Measurements from ENCODE around the gene ZDHHC20.

The ZDHHC20 gene

GRCh38 chr13:21360463-21360862, 98.6 kb downstream of the ZDHHC20 start:
- DNase-seq, result no peak

GRCh38 chr13:21359855-21360254, 99.2 kb downstream of the ZDHHC20 start:
- DNase-seq, result no peak

GRCh38 chr13:21355304-21355703, 103.8 kb downstream of the ZDHHC20 start:
- DNase-seq, result no peak

- no peak for DNase-seq
Measured at GRCh38 chr13:21354721-21355120, 104.4 kb downstream of the ZDHHC20 start.

GRCh38 chr13:21348488-21349120, 110.5 kb downstream of the ZDHHC20 start:
- DNase-seq, result no peak

GRCh38 chr13:21347753-21348318, 111.3 kb downstream of the ZDHHC20 start:
- DNase-seq, result no peak

GRCh38 chr13:21344662-21345176, 114.4 kb downstream of the ZDHHC20 start:
- DNase-seq, result peak; percentile 63

- DNase-seq, result no peak
Measured at GRCh38 chr13:21343659-21344058, 115.4 kb downstream of the ZDHHC20 start.

GRCh38 chr13:21342699-21343442, 116.2 kb downstream of the ZDHHC20 start:
- no peak for DNase-seq

GRCh38 chr13:21341637-21342422, 117.3 kb downstream of the ZDHHC20 start:
- DNase-seq, result no peak

- DNase-seq, result no peak
Measured at GRCh38 chr13:21338639-21339278, 120.3 kb downstream of the ZDHHC20 start.

- DNase-seq, result no peak
Measured at GRCh38 chr13:21338156-21338555, 120.9 kb downstream of the ZDHHC20 start.

- no peak for DNase-seq
Measured at GRCh38 chr13:21336609-21337349, 122.3 kb downstream of the ZDHHC20 start.

GRCh38 chr13:21333186-21333585, 125.9 kb downstream of the ZDHHC20 start:
- no peak for DNase-seq

- no peak for DNase-seq
Measured at GRCh38 chr13:21330126-21330861, 128.8 kb downstream of the ZDHHC20 start.

- DNase-seq, result no peak
Measured at GRCh38 chr13:21328836-21329477, 130.1 kb downstream of the ZDHHC20 start.

GRCh38 chr13:21328201-21328600, 130.9 kb downstream of the ZDHHC20 start:
- no peak for DNase-seq

GRCh38 chr13:21326155-21327031, 132.7 kb downstream of the ZDHHC20 start:
- DNase-seq, result no peak

GRCh38 chr13:21324803-21325202, 134.3 kb downstream of the ZDHHC20 start:
- DNase-seq, result no peak

- DNase-seq, result no peak
Measured at GRCh38 chr13:21322988-21323387, 136.1 kb downstream of the ZDHHC20 start.
